CD14-positive monocyte (primary cell): ENCODE results near the gene ZPR1. TPM values are rescaled to one million over a fixed set of nuclear protein-coding genes. Genes with fewer than 3 reads are reported as not detected.

Experiments used
- DNase-seq, 3 donors: peaks; one replicate each; pipeline ENCODE4 v3.0.0-alpha.2; 2011 to 2022
- H2AFZ ChIP-seq: 2 replicates; pipeline ENCODE4 v1.6.0; 2012; ENCODE audit warnings: mild to moderate bottlenecking, low read depth, low read length, inconsistent platforms; ENCODE audit not compliant: insufficient read depth, poor library complexity, severe bottlenecking
- H3K27ac ChIP-seq, 2 donors: 1 replicate in 1 of 2; 2 replicates in 1 of 2; pipeline ENCODE4 v1.5.1; 2012 to 2013; ENCODE audit warnings: low read length in 2 of 2, control low read depth in 1 of 2, inconsistent platforms in 1 of 2, low read depth in 1 of 2, mild to moderate bottlenecking in 1 of 2
- H3K27me3 ChIP-seq, 2 donors: one replicate each; pipeline versions ENCODE4 v1.6.0 to v1.6.1; 2011 to 2013; ENCODE audit warnings: low read length in 2 of 2; ENCODE audit not compliant: control insufficient read depth in 2 of 2, insufficient read depth in 2 of 2
- H3K36me3 ChIP-seq, 2 donors: replicated peaks in 1 of 2; 1 replicate in 1 of 2; 2 replicates in 1 of 2; pipeline versions ENCODE4 v1.5.1 to v1.6.1; 2012 to 2013; ENCODE audit warnings: low read length in 2 of 2, control low read depth in 1 of 2, inconsistent platforms in 1 of 2, mild to moderate bottlenecking in 1 of 2; ENCODE audit not compliant: insufficient read depth in 2 of 2, control insufficient read depth in 1 of 2
- H3K4me1 ChIP-seq, 2 donors: 1 replicate in 1 of 2; 2 replicates in 1 of 2; pipeline versions ENCODE4 v1.5.1 to v1.6.1; 2012 to 2013; ENCODE audit warnings: low read length in 2 of 2, control low read depth in 1 of 2, inconsistent platforms in 1 of 2, mild to moderate bottlenecking in 1 of 2, moderate library complexity in 1 of 2; ENCODE audit not compliant: insufficient read depth in 2 of 2, control insufficient read depth in 1 of 2
- H3K4me2 ChIP-seq: replicated peaks from 2 replicates; pipeline ENCODE3; 2012; ENCODE audit warnings: low read length, moderate library complexity, mild to moderate bottlenecking; ENCODE audit not compliant: poor library complexity, severe bottlenecking; ENCODE audit errors: extremely low read depth
- H3K4me3 ChIP-seq, 3 experiments: fragments of 200-600 bp in 1 of 3; sonication (generic) in 1 of 3; replicated peaks in 1 of 3; 1 replicate in 2 of 3; 2 replicates in 1 of 3; pipeline ENCODE4 v1.5.1; 2011 to 2013; ENCODE audit warnings: low read length in 3 of 3, mild to moderate bottlenecking in 3 of 3, control low read depth in 2 of 3, low read depth in 2 of 3, inconsistent platforms in 1 of 3, moderate library complexity in 1 of 3
- H3K79me2 ChIP-seq: 2 replicates; pipeline ENCODE4 v1.6.0; 2012; ENCODE audit warnings: mild to moderate bottlenecking, control low read depth, inconsistent platforms, low read length, moderate library complexity; ENCODE audit not compliant: insufficient read depth
- H3K9ac ChIP-seq: 2 replicates; pipeline ENCODE4 v1.6.0; 2017; ENCODE audit warnings: low read length, mild to moderate bottlenecking; ENCODE audit not compliant: insufficient read depth, poor library complexity, severe bottlenecking
- H3K9me3 ChIP-seq, 2 donors: replicated peaks in 1 of 2; 1 replicate in 1 of 2; 2 replicates in 1 of 2; pipeline versions ENCODE4 v1.5.1 to v1.6.1; 2012 to 2013; ENCODE audit warnings: low read length in 2 of 2, control low read depth in 1 of 2; ENCODE audit not compliant: control insufficient read depth in 1 of 2, insufficient read depth in 1 of 2
- H4K20me1 ChIP-seq: 2 replicates; pipeline ENCODE4 v1.6.0; 2012; ENCODE audit warnings: mild to moderate bottlenecking, low read length, control low read depth, moderate library complexity; ENCODE audit not compliant: insufficient read depth
- H3K27ac Mint-ChIP-seq, 7 donors: one replicate each; pipeline ENCODE4 v1.8.0; 2020; ENCODE audit warnings: mild to moderate bottlenecking in 7 of 7, mixed read lengths in 7 of 7, moderate library complexity in 6 of 7, inconsistent platforms in 2 of 7
- H3K27me3 Mint-ChIP-seq, 3 donors: one replicate each; pipeline ENCODE4 v1.8.0; 2021 to 2022; ENCODE audit warnings: low read depth in 3 of 3, mild to moderate bottlenecking in 3 of 3, mixed read lengths in 3 of 3, moderate library complexity in 3 of 3, inconsistent platforms in 1 of 3
- H3K36me3 Mint-ChIP-seq, 2 donors: one replicate each; pipeline ENCODE4 v1.8.0; 2020; ENCODE audit warnings: mixed read lengths in 2 of 2, inconsistent platforms in 1 of 2, mild to moderate bottlenecking in 1 of 2
- H3K4me1 Mint-ChIP-seq: one replicate; pipeline ENCODE4 v1.8.0; 2020; ENCODE audit warnings: mild to moderate bottlenecking, mixed read lengths
- H3K4me3 Mint-ChIP-seq, 2 donors: one replicate each; pipeline ENCODE4 v1.8.0; 2020; ENCODE audit warnings: mild to moderate bottlenecking in 2 of 2, mixed read lengths in 2 of 2, moderate library complexity in 1 of 2
- H3K9me3 Mint-ChIP-seq, 7 donors: one replicate each; pipeline ENCODE4 v1.8.0; 2020 to 2022; ENCODE audit warnings: mixed read lengths in 7 of 7, mild to moderate bottlenecking in 6 of 7, moderate library complexity in 6 of 7, inconsistent platforms in 2 of 7
- WGBS: methylation state at CpG from one replicate; pipeline ENCODE4 v1.1.5; 2013; ENCODE audit warnings: missing lambda C conversion rate; ENCODE audit not compliant: insufficient coverage; 5-methylcytosine and 5-hydroxymethylcytosine counted together
- intact Hi-C, 2 donors: fragments of 100-400 bp; cut with micrococcal nuclease; formaldehyde crosslinking; loops; one replicate each; pipeline versions ENCODE4 v1.15.0 to v1.15.1; 2023
- polyA plus RNA-seq, 3 donors: library from polyadenylated mRNA; depleted of rRNA in 1 of 3; unstranded in 2 of 3; stranded (reverse) in 1 of 3; fragments of 300-500 nt in 2 of 3; fragments of >200 nt in 1 of 3; fragmentation: Illumina TruSeq in 2 of 3; gene quantifications; 1 replicate in 2 of 3; 2 replicates in 1 of 3; pipeline ENCODE4 v1.2.3, GENCODE V29; 2012 to 2021
- TF ChIP-seq, protein P1 (sequence below): fragments of 200-600 bp; IDR thresholded peaks from one replicate; pipeline ENCODE4 v1.8.0; 2022; ENCODE audit warnings: antibody characterized with exemption, mild to moderate bottlenecking

Gene ZPR1
- polyA plus RNA-seq, 3 donors = 24.4 to 35.5 (median 35.2) TPM

DNA sequence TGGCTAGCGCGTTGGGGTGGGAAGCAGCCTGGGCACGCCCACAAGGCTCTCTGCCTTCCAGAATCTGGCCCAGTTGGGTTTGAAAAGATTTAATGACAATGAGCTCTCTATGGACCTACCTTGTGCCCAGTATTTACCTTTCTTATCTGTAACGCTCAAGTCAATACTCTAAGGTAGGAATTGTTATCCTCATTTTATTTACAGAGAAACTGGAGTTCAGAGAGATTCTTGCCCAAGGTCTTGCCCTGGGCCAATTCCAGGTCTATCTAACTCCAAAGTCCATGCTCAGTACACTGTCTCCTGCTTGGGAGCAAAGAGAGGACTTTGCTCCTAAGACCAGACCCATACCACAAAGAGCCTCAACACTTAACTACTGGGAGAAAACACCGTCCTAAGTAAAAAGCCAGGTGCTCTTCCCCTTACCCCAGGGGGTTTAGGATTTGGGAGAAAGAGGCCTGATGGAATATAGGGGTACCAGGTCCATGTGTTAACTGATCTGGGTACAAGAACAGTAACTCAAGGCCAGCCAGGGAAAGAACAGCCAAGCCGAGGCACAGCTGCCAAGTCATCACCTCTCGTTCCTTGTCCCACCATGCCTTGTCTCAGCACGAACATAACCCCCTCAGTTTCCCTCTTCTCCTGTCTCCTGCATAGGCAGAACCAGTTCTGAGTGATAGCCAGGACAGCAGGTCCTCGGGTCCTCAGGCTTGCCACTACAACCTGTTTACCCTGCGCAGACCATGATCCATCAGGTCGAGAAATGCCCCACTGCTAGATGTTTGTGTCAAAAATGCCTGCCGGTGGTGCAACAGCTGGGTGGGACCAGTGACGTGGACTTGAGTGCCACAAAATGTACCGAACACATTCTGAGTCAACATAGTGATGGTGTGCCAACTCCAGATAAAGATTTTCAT, 20.7 kb upstream of the ZPR1 start:
- WGBS = 91% methylated on average over 10 of the region's 14 CpGs
- peaks cover 0 to 4% (median 0%) of the 10 kb centered on the region in 7 donors for H3K9me3 Mint-ChIP-seq
- H3K27me3 ChIP-seq = no peaks in the 10 kb centered on the region
- peaks cover 3 to 8% (median 3%) of the 10 kb centered on the region in 3 donors for H3K27me3 Mint-ChIP-seq
- H3K4me1 Mint-ChIP-seq = no peaks in the 10 kb centered on the region
- no peaks in the 10 kb centered on the region for H3K36me3 ChIP-seq
- no peaks in the 10 kb centered on the region for H4K20me1 ChIP-seq
- no peak overlapping the region for H3K27ac Mint-ChIP-seq
- no peak for DNase-seq
- H3K79me2 ChIP-seq = no peaks in the 10 kb centered on the region
- no peaks in the 10 kb centered on the region for H3K4me1 ChIP-seq
- no peak overlapping the region for H3K4me2 ChIP-seq
- TF ChIP-seq, protein P1, sequence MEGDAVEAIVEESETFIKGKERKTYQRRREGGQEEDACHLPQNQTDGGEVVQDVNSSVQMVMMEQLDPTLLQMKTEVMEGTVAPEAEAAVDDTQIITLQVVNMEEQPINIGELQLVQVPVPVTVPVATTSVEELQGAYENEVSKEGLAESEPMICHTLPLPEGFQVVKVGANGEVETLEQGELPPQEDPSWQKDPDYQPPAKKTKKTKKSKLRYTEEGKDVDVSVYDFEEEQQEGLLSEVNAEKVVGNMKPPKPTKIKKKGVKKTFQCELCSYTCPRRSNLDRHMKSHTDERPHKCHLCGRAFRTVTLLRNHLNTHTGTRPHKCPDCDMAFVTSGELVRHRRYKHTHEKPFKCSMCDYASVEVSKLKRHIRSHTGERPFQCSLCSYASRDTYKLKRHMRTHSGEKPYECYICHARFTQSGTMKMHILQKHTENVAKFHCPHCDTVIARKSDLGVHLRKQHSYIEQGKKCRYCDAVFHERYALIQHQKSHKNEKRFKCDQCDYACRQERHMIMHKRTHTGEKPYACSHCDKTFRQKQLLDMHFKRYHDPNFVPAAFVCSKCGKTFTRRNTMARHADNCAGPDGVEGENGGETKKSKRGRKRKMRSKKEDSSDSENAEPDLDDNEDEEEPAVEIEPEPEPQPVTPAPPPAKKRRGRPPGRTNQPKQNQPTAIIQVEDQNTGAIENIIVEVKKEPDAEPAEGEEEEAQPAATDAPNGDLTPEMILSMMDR = no peak
- H3K4me3 Mint-ChIP-seq = no peak overlapping the region
- intact Hi-C loops = no loop called here
- H3K27ac ChIP-seq = no peak overlapping the region
- no peaks in the 10 kb centered on the region for H3K9me3 ChIP-seq
- H2AFZ ChIP-seq = no peak overlapping the region
- H3K4me3 ChIP-seq = no peak overlapping the region
- no peak overlapping the region for H3K9ac ChIP-seq
- H3K36me3 Mint-ChIP-seq = no peaks in the 10 kb centered on the region

DNA sequence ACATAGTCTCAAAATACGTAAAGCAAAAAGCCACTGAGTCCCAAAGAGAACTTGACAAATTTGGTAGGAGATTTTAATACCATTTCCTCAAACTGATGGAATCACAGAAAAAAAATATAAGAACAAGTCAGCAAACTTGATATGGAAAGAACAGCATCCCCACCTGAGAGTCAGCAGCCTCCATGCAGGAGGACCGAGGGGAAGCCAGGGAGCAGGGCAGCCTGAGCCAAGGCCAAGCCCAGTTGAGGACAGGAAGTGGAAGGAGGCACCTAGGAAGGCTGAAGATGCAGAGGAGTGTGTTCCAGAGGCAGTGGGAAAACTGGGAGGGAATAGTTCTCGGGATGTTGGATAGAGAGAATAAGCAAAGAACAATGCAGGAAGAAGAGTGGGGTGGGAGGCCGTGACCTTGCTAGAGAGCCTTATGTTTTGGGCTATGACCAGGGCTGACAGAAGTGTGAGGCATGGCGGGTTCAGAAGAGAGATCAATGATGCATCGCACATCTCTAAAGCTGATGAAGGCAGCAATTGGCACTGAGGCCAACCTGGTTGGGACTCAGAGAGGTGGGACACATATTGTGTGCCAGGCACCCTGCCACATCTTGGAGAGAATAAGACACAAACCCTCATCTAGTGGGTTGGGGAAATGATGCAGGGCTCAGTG, 19.9 kb upstream of the ZPR1 start:
- no peak for DNase-seq
- H3K27me3 Mint-ChIP-seq = peaks cover 3 to 8% (median 4%) of the 10 kb centered on the region in 3 donors
- Histone ChIP-seq H3K4me2 (no peak overlapping the region), H3K4me3 (no peak overlapping the region), H4K20me1 (no peaks in the 10 kb centered on the region), H3K4me1 (no peaks in the 10 kb centered on the region), H3K9me3 (no peaks in the 10 kb centered on the region), H3K27me3 (no peaks in the 10 kb centered on the region), H3K79me2 (no peaks in the 10 kb centered on the region), H3K36me3 (no peaks in the 10 kb centered on the region), H3K27ac (no peak overlapping the region), H2AFZ (no peak overlapping the region), H3K9ac (no peak overlapping the region)
- no peaks in the 10 kb centered on the region for H3K36me3 Mint-ChIP-seq
- H3K27ac Mint-ChIP-seq = no peak overlapping the region
- WGBS = 93% methylated on average over 3 of the region's 6 CpGs
- no peaks in the 10 kb centered on the region for H3K4me1 Mint-ChIP-seq
- TF ChIP-seq, protein P1 = no peak
- H3K9me3 Mint-ChIP-seq = peaks cover 0 to 2% (median 0%) of the 10 kb centered on the region in 7 donors
- no peak overlapping the region for H3K4me3 Mint-ChIP-seq
- intact Hi-C loops = no loop called here
